CD4-positive, alpha-beta T cell treated with Interleukin-15 for 1 hour (primary cell): Measurements from ENCODE around the gene NBEA.

ENCODE experiments used
- DNase-seq: peaks from one replicate; pipeline ENCODE4 v3.0.0-alpha.2; 2020

The NBEA gene

GRCh38 chr13:35690581-35691207 lies 748.6 kb downstream of the NBEA start:
- no peak for DNase-seq

GRCh38 chr13:35693134-35693784 lies 751.2 kb downstream of the NBEA start:
- DNase-seq = no peak

GRCh38 chr13:35694031-35694430 lies 752.0 kb downstream of the NBEA start:
- DNase-seq = no peak

- DNase-seq = no peak
Measured at GRCh38 chr13:35694549-35695447, 752.7 kb downstream of the NBEA start.

- no peak for DNase-seq
Measured at GRCh38 chr13:35695448-35695770, 753.3 kb downstream of the NBEA start.

GRCh38 chr13:35697186-35697730 lies 755.2 kb downstream of the NBEA start:
- DNase-seq = no peak

GRCh38 chr13:35698911-35699576 lies 757.0 kb downstream of the NBEA start:
- no peak for DNase-seq

GRCh38 chr13:35699825-35700510 lies 757.9 kb downstream of the NBEA start:
- DNase-seq = no peak

GRCh38 chr13:35700671-35701070 lies 758.6 kb downstream of the NBEA start:
- DNase-seq = no peak

- DNase-seq = no peak
Measured at GRCh38 chr13:35702316-35702715, 760.2 kb downstream of the NBEA start.

- DNase-seq = no peak
Measured at GRCh38 chr13:35703061-35703460, 761.0 kb downstream of the NBEA start.

- DNase-seq = no peak
Measured at GRCh38 chr13:35704331-35704730, 762.3 kb downstream of the NBEA start.

GRCh38 chr13:35706281-35706680 lies 764.2 kb downstream of the NBEA start:
- DNase-seq = no peak

- no peak for DNase-seq
Measured at GRCh38 chr13:35706721-35707120, 764.7 kb downstream of the NBEA start.

- DNase-seq = no peak
Measured at GRCh38 chr13:35711909-35712308, 769.8 kb downstream of the NBEA start.

GRCh38 chr13:35712907-35713761 lies 771.1 kb downstream of the NBEA start:
- DNase-seq = no peak

- no peak for DNase-seq
Measured at GRCh38 chr13:35714121-35714520, 772.1 kb downstream of the NBEA start.

GRCh38 chr13:35714588-35715377 lies 772.7 kb downstream of the NBEA start:
- DNase-seq = no peak

- no peak for DNase-seq
Measured at GRCh38 chr13:35716186-35716585, 774.1 kb downstream of the NBEA start.

- DNase-seq = no peak
Measured at GRCh38 chr13:35716729-35717128, 774.7 kb downstream of the NBEA start.

GRCh38 chr13:35718084-35718483 lies 776.0 kb downstream of the NBEA start:
- no peak for DNase-seq
